GM12878 (cell line): ENCODE measurements around the gene PTGIS. TPM values are rescaled to one million over a fixed set of nuclear protein-coding genes. Genes with fewer than 3 reads are reported as not detected.

ENCODE experiments used
- ATAC-seq: fragments of 200-7000 bp; cut with Tn5 transposase; 3 replicates; pipeline ENCODE4 v1.9.1; 2020; ENCODE audit warnings: mild to moderate bottlenecking, moderate library complexity
- BruUV-seq: library from RNA; stranded (reverse); fragments of 400-500 nt; replicated peaks from 2 replicates; lab custom pipeline; 2021; lab: Mats Ljungman, UMichigan
- CTCF ChIA-PET: fragments of 300-600 bp; sonication (Branson Sonifier 250); formaldehyde crosslinking; extraction: SDS; loops from one replicate; lab custom pipeline; 2021; ENCODE audit warnings: inconsistent platforms; lab: Yijun Ruan, JAX
- POLR2A ChIA-PET: fragments of 350-600 bp; formaldehyde crosslinking; extraction: SDS; loops from one replicate; lab custom pipeline; 2021; ENCODE audit warnings: inconsistent platforms; lab: Charles Lee
- RAD21 ChIA-PET: fragments of 300-600 bp; sonication (Branson Sonifier 250); formaldehyde crosslinking; loops from one replicate; lab custom pipeline; 2023; ENCODE audit warnings: antibody characterized with exemption; ENCODE audit not compliant: unreplicated experiment; lab: Charles Lee
- SMC1A ChIA-PET: fragments of 300-600 bp; sonication (Branson Sonifier 250); formaldehyde crosslinking; loops from one replicate; lab custom pipeline; 2023; ENCODE audit not compliant: unreplicated experiment, uncharacterized antibody; lab: Charles Lee
- DNase-seq: peaks from one replicate; pipeline ENCODE4 v3.0.0-alpha.2; 2011; ENCODE audit warnings: low read depth, low spot score
- FAIRE-seq: peaks from 3 replicates; lab custom pipeline; 2011; peaks lifted over from hg19 to GRCh38; lab: Jason Lieb, UNC
- H2AFZ ChIP-seq: 2 replicates; pipeline ENCODE4 v1.6.0; 2011; ENCODE audit warnings: low read depth, low read length, control low read depth; ENCODE audit not compliant: control insufficient read depth
- H3K27ac ChIP-seq: 2 replicates; pipeline ENCODE4 v1.5.1; 2011; ENCODE audit warnings: control low read depth; ENCODE audit not compliant: control insufficient read depth, insufficient read depth
- H3K27me3 ChIP-seq, 2 experiments: replicated peaks in 1 of 2; 2 replicates each; pipeline versions ENCODE4 v1.6.0 to v1.6.1; 2011; ENCODE audit warnings: low read length in 1 of 2; ENCODE audit not compliant: control insufficient read depth in 2 of 2, insufficient read depth in 2 of 2
- H3K36me3 ChIP-seq, 2 experiments: 2 replicates each; pipeline ENCODE4 v1.5.1; 2011; ENCODE audit warnings: low read length in 1 of 2; ENCODE audit not compliant: control insufficient read depth in 2 of 2, insufficient read depth in 2 of 2
- H3K4me1 ChIP-seq: 2 replicates; pipeline ENCODE4 v1.6.1; 2011; ENCODE audit warnings: mild to moderate bottlenecking, low read length, moderate library complexity, mixed read lengths; ENCODE audit not compliant: control insufficient read depth, insufficient read depth
- H3K4me2 ChIP-seq: 2 replicates; pipeline ENCODE4 v1.6.0; 2011; ENCODE audit warnings: control low read depth; ENCODE audit not compliant: control insufficient read depth, insufficient read depth
- H3K4me3 ChIP-seq: fragments of 200-600 bp; sonication (generic); 2 replicates; pipeline ENCODE4 v1.5.1; 2016
- H3K79me2 ChIP-seq: 2 replicates; pipeline ENCODE4 v1.6.0; 2011; ENCODE audit warnings: low read length; ENCODE audit not compliant: control insufficient read depth, insufficient read depth
- H3K9ac ChIP-seq: 2 replicates; pipeline ENCODE4 v1.8.0; 2011; ENCODE audit warnings: low read length, control low read depth, mixed read lengths; ENCODE audit not compliant: control insufficient read depth, insufficient read depth
- H3K9me3 ChIP-seq: replicated peaks from 3 replicates; pipeline ENCODE4 v1.5.1; 2011; ENCODE audit warnings: mild to moderate bottlenecking, low read length; ENCODE audit not compliant: control insufficient read depth, insufficient read depth
- H4K20me1 ChIP-seq: 2 replicates; pipeline ENCODE4 v1.6.0; 2011; ENCODE audit not compliant: control insufficient read depth, insufficient read depth
- CBX3 ChIP-seq: fragments of 200-600 bp; sonication (generic); IDR thresholded peaks from 2 replicates; pipeline ENCODE4 v1.6.1; 2016; ENCODE audit warnings: low read depth, borderline replicate concordance
- CREM ChIP-seq: IDR thresholded peaks from 2 replicates; pipeline ENCODE4 v1.6.1; 2014; ENCODE audit warnings: antibody characterized with exemption, low read depth
- FOXM1 ChIP-seq: IDR thresholded peaks from 2 replicates; pipeline ENCODE4 v1.6.1; 2012; ENCODE audit warnings: low read depth, mild to moderate bottlenecking, inconsistent platforms, low read length, moderate library complexity
- IRF4 ChIP-seq: IDR thresholded peaks from 2 replicates; pipeline ENCODE4 v1.6.1; 2011; ENCODE audit warnings: low read depth, low read length
- JUNB ChIP-seq: IDR thresholded peaks from 2 replicates; pipeline ENCODE4 v1.6.1; 2016; ENCODE audit warnings: antibody characterized with exemption, mild to moderate bottlenecking
- MEF2A ChIP-seq: IDR thresholded peaks from 2 replicates; pipeline ENCODE4 v1.6.1; 2011; ENCODE audit warnings: low read depth, mild to moderate bottlenecking, low read length, moderate library complexity; ENCODE audit not compliant: insufficient read depth
- MXI1 ChIP-seq: fragments of 150-350 bp; IDR thresholded peaks from 2 replicates; pipeline ENCODE4 v1.6.1; 2011; ENCODE audit warnings: low read depth, mild to moderate bottlenecking, inconsistent platforms, low read length, improper control_type of control experiment
- MYC ChIP-seq: IDR thresholded peaks from 2 replicates; pipeline ENCODE4 v1.6.1; 2011; ENCODE audit warnings: mild to moderate bottlenecking, low read length, moderate library complexity, inconsistent platforms; ENCODE audit not compliant: insufficient read depth, insufficient replicate concordance, insufficient read length, severe bottlenecking
- RBBP5 ChIP-seq: fragments of 200-600 bp; sonication (generic); conservative IDR thresholded peaks from 2 replicates; pipeline ENCODE4 v1.6.1; 2016
- SIN3A ChIP-seq: IDR thresholded peaks from 2 replicates; pipeline ENCODE4 v1.6.1; 2012; ENCODE audit warnings: low read depth, low read length, improper control_type of control experiment
- TAF1 ChIP-seq: IDR thresholded peaks from 2 replicates; pipeline ENCODE4 v1.6.1; 2011; ENCODE audit warnings: mild to moderate bottlenecking, low read depth, low read length, borderline replicate concordance
- TCF12 ChIP-seq: IDR thresholded peaks from 2 replicates; pipeline ENCODE4 v1.6.1; 2011; ENCODE audit warnings: low read depth, mild to moderate bottlenecking, low read length
- ZNF384 ChIP-seq: IDR thresholded peaks from 2 replicates; pipeline ENCODE4 v1.6.1; 2012; ENCODE audit warnings: low read depth, mild to moderate bottlenecking, low read length, improper control_type of control experiment, borderline replicate concordance
- ZZZ3 ChIP-seq: IDR thresholded peaks from 2 replicates; pipeline ENCODE4 v1.6.1; 2011; ENCODE audit warnings: low read depth; ENCODE audit not compliant: control insufficient read depth, insufficient read length
- WGBS: methylation state at CpG from one replicate; pipeline ENCODE4 v1.1.6; 2016; ENCODE audit warnings: low lambda C conversion rate; ENCODE audit not compliant: insufficient replicate concordance, insufficient coverage; ENCODE audit errors: missing lambda C conversion rate; 5-methylcytosine and 5-hydroxymethylcytosine counted together
- in situ Hi-C: fragments of 300-500 bp; cut with MboI; formaldehyde crosslinking; loops from 9 replicates; pipeline ENCODE4 v1.14.3; 2018; ENCODE audit warnings: mixed read lengths
- intact Hi-C: fragments of 100-400 bp; cut with micrococcal nuclease; formaldehyde crosslinking; loops from one replicate; pipeline ENCODE4 v1.14.2; 2022; ENCODE audit not compliant: unreplicated experiment
- polyA plus RNA-seq, 11 experiments: library from polyadenylated mRNA; depleted of rRNA in 4 of 11; unstranded in 6 of 11; stranded (reverse) in 5 of 11; fragments of >200 nt; fragmentation: Nextera tagmentation in 4 of 11; fragmentation: Illumina TruSeq in 1 of 11; extraction: Ambion mirVana in 4 of 11; extraction: Trizol in 1 of 11; gene quantifications; 1 replicate in 1 of 11; 2 replicates in 10 of 11; pipeline versions ENCODE4 v1.2.1 to v1.2.3, GENCODE V29; 2011 to 2016; ENCODE audit warnings: inconsistent platforms in 2 of 11, missing spikeins in 2 of 11, low read depth in 1 of 11
- total RNA-seq, 4 experiments: library from RNA; depleted of rRNA in 3 of 4; stranded (reverse); fragments of >200 nt in 3 of 4; fragmentation: Illumina TruSeq in 1 of 4; extraction: Trizol in 1 of 4; gene quantifications; 2 replicates each; pipeline versions ENCODE4 v1.2.1 to v1.2.3, GENCODE V29; 2013 to 2021
- TF ChIP-seq, protein P1 (sequence below): IDR thresholded peaks from 2 replicates; pipeline ENCODE4 v1.6.1; 2011; ENCODE audit warnings: mild to moderate bottlenecking, low read depth, low read length, moderate library complexity; ENCODE audit not compliant: insufficient replicate concordance
- TF ChIP-seq, protein P2 (sequence below): fragments of 450-650 bp; IDR thresholded peaks from 2 replicates; pipeline ENCODE4 v1.6.1; 2017; ENCODE audit warnings: mild to moderate bottlenecking, low read depth, inconsistent platforms; ENCODE audit not compliant: poor library complexity, severe bottlenecking
- TF ChIP-seq, protein P3 (sequence below), 3 experiments: IDR thresholded peaks in 2 of 3; conservative IDR thresholded peaks in 1 of 3; 2 replicates each; pipeline ENCODE4 v1.5.1; 2011; ENCODE audit warnings: low read depth in 3 of 3, low read length in 3 of 3, mild to moderate bottlenecking in 3 of 3, control low read depth in 2 of 3, moderate library complexity in 2 of 3, inconsistent platforms in 1 of 3, mixed read lengths in 1 of 3; ENCODE audit not compliant: control insufficient read depth in 2 of 3, insufficient read depth in 1 of 3; ENCODE audit errors: extremely low read depth in 1 of 3

Gene PTGIS
- total and polyA plus RNA-seq, 10 of the 15 experiments (the other 5 are each of a cell fraction or from before 2014, with no cell fraction given), result 0.10 TPM; not detected in 9

- POLR2A ChIA-PET, result no interaction called here
- Histone ChIP-seq H3K9ac (no peak overlapping the region), H2AFZ (no peak overlapping the region), H3K4me3 (no peak overlapping the region), H3K27ac (no peak overlapping the region), H3K27me3 (peaks cover 3 to 8% of the 10 kb centered on the region in 2 experiments; a peak in 2 of 4 replicates), H3K9me3 (no peaks in the 10 kb centered on the region; the same call in 2 of the 3 replicates), H3K4me1 (no peaks in the 10 kb centered on the region), H3K4me2 (no peak overlapping the region), H4K20me1 (no peaks in the 10 kb centered on the region), H3K36me3 (no peaks in the 10 kb centered on the region), H3K79me2 (no peaks in the 10 kb centered on the region)
- intact Hi-C loops, result no loop called here
- no peak for ATAC-seq
- in situ Hi-C loops, result no loop called here
- CTCF ChIA-PET, result interaction anchor here (1.1 kb wide), 1 partner anchor 261 kb away, joined by 3 read pairs; no protein-coding TSS in a partner anchor
- no TSS peak for BruUV-seq
- RAD21 ChIA-PET, result no interaction called here
- 39% methylated on average over 14 of the region's 14 CpGs for WGBS
- no peak for TF ChIP-seq FOXM1
- no peak for TF ChIP-seq ZZZ3
- TF ChIP-seq SIN3A, result no peak
- no peak for TF ChIP-seq MXI1
- no peak for TF ChIP-seq ZNF384
- TF ChIP-seq CREM, result no peak
- no peak for TF ChIP-seq CBX3
- no peak for TF ChIP-seq IRF4
- TF ChIP-seq, protein P1, sequence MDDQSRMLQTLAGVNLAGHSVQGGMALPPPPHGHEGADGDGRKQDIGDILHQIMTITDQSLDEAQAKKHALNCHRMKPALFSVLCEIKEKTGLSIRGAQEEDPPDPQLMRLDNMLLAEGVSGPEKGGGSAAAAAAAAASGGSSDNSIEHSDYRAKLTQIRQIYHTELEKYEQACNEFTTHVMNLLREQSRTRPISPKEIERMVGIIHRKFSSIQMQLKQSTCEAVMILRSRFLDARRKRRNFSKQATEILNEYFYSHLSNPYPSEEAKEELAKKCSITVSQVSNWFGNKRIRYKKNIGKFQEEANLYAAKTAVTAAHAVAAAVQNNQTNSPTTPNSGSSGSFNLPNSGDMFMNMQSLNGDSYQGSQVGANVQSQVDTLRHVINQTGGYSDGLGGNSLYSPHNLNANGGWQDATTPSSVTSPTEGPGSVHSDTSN, result no peak
- TF ChIP-seq TCF12, result no peak
- TF ChIP-seq, protein P2, sequence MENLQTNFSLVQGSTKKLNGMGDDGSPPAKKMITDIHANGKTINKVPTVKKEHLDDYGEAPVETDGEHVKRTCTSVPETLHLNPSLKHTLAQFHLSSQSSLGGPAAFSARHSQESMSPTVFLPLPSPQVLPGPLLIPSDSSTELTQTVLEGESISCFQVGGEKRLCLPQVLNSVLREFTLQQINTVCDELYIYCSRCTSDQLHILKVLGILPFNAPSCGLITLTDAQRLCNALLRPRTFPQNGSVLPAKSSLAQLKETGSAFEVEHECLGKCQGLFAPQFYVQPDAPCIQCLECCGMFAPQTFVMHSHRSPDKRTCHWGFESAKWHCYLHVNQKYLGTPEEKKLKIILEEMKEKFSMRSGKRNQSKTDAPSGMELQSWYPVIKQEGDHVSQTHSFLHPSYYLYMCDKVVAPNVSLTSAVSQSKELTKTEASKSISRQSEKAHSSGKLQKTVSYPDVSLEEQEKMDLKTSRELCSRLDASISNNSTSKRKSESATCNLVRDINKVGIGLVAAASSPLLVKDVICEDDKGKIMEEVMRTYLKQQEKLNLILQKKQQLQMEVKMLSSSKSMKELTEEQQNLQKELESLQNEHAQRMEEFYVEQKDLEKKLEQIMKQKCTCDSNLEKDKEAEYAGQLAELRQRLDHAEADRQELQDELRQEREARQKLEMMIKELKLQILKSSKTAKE, result no peak
- TF ChIP-seq RBBP5, result no peak
- TF ChIP-seq MEF2A, result no peak
- TF ChIP-seq TAF1, result no peak
- TF ChIP-seq JUNB, result no peak
- TF ChIP-seq MYC, result no peak
- TF ChIP-seq, protein P3, sequence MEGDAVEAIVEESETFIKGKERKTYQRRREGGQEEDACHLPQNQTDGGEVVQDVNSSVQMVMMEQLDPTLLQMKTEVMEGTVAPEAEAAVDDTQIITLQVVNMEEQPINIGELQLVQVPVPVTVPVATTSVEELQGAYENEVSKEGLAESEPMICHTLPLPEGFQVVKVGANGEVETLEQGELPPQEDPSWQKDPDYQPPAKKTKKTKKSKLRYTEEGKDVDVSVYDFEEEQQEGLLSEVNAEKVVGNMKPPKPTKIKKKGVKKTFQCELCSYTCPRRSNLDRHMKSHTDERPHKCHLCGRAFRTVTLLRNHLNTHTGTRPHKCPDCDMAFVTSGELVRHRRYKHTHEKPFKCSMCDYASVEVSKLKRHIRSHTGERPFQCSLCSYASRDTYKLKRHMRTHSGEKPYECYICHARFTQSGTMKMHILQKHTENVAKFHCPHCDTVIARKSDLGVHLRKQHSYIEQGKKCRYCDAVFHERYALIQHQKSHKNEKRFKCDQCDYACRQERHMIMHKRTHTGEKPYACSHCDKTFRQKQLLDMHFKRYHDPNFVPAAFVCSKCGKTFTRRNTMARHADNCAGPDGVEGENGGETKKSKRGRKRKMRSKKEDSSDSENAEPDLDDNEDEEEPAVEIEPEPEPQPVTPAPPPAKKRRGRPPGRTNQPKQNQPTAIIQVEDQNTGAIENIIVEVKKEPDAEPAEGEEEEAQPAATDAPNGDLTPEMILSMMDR (IDR thresholded peaks at IDR 0.05 in 2 of 3, conservative IDR thresholded peaks at IDR 0.05 in 1 of 3; ENCODE audit: control insufficient read depth in 2 of 3, extremely low read depth in 1 of 3, insufficient read depth in 1 of 3, low read depth in 3 of 3, low read length in 3 of 3), result no peak
- SMC1A ChIA-PET, result no interaction called here
- no peak for FAIRE-seq
- no peak for DNase-seq
These were observed 16.8 kb upstream of the PTGIS start for GRCh38 chr20:49584418-49585382.
